B cell (primary cell): ENCODE results near the gene ALPK3.

Experiments
- CTCF ChIP-seq: fragments of 200-600 bp; IDR thresholded peaks from one replicate; pipeline ENCODE4 v1.8.0; 2022; ENCODE audit warnings: antibody characterized with exemption, mild to moderate bottlenecking
- EZH2 ChIP-seq: IDR thresholded peaks from 2 replicates; pipeline ENCODE4 v1.6.1; 2012; ENCODE audit warnings: borderline replicate concordance, low read depth, mild to moderate bottlenecking, moderate library complexity, low read length; ENCODE audit not compliant: insufficient read depth, poor library complexity, severe bottlenecking

- TF ChIP-seq CTCF (no peak), EZH2 (no peak)
Observed at GRCh38 chr15:84871428-84871985, 54.4 kb downstream of the ALPK3 start.
